ENCODE measurements around the gene UMODL1. TPM values are rescaled to one million over a fixed set of nuclear protein-coding genes. Genes with fewer than 3 reads are reported as not detected.

Gene UMODL1
- total RNA-seq, 3 donors from 2014 or later (not counting 1 experiment from before 2014, with no cell fraction given) = 0.14 to 0.28 TPM; not detected in 1

GRCh38 chr21:42086969-42087368 is 15.9 kb downstream of the UMODL1 start:
- no peak for TF ChIP-seq CTCF (IDR thresholded peaks at IDR 0.05)
- 72% methylated on average over 7 of the region's 7 CpGs for WGBS (ENCODE audit: insufficient coverage)
- H3K36me3 Mint-ChIP-seq = no peaks in the 10 kb centered on the region
- peaks cover 22 to 27% of the 10 kb centered on the region in 2 donors for H3K4me1 Mint-ChIP-seq
- H3K27me3 ChIP-seq (ENCODE audit: control insufficient read depth, insufficient read depth, low read length) = peaks cover 10% of the 10 kb centered on the region
- no peaks in the 10 kb centered on the region for H3K36me3 ChIP-seq (ENCODE audit: control insufficient read depth, insufficient read depth, low read length)
- H3K27ac Mint-ChIP-seq = no peak overlapping the region
- no peak overlapping the region for H3K4me3 ChIP-seq (ENCODE audit: low read length)
- peaks cover 24% of the 10 kb centered on the region for H3K4me1 ChIP-seq (ENCODE audit: control insufficient read depth, insufficient read depth, low read length)
- H3K9me3 Mint-ChIP-seq = no peaks in the 10 kb centered on the region
- no peak overlapping the region for H3K4me3 Mint-ChIP-seq
- H3K27me3 Mint-ChIP-seq (ENCODE audit: low read depth in 2 of 2) = peaks cover 25 to 48% of the 10 kb centered on the region in 2 donors
- H3K27ac ChIP-seq (ENCODE audit: low read length) = no peak overlapping the region
- ATAC-seq (no peak), DNase-seq (no peak)
- no peaks in the 10 kb centered on the region for H3K9me3 ChIP-seq (ENCODE audit: control insufficient read depth, insufficient read depth, low read length)
- intact Hi-C loops (cut with micrococcal nuclease) = no loop called here

- Mint-ChIP-seq H3K9me3 (no peaks in the 10 kb centered on the region), H3K27ac (no peak overlapping the region), H3K4me1 (peaks cover 22 to 27% of the 10 kb centered on the region in 2 donors), H3K36me3 (no peaks in the 10 kb centered on the region), H3K27me3 (ENCODE audit: low read depth in 2 of 2) (peaks cover 23 to 47% of the 10 kb centered on the region in 2 donors), H3K4me3 (no peak overlapping the region)
- Histone ChIP-seq H3K27me3 (ENCODE audit: control insufficient read depth, insufficient read depth, low read length) (peaks cover 10% of the 10 kb centered on the region), H3K36me3 (ENCODE audit: control insufficient read depth, insufficient read depth, low read length) (no peaks in the 10 kb centered on the region), H3K9me3 (ENCODE audit: control insufficient read depth, insufficient read depth, low read length) (no peaks in the 10 kb centered on the region), H3K4me1 (ENCODE audit: control insufficient read depth, insufficient read depth, low read length) (peaks cover 24% of the 10 kb centered on the region), H3K27ac (ENCODE audit: low read length) (no peak overlapping the region), H3K4me3 (ENCODE audit: low read length) (no peak overlapping the region)
- 76% methylated on average over 14 of the region's 14 CpGs for WGBS (ENCODE audit: insufficient coverage)
- no peak for DNase-seq
- no peak for ATAC-seq
- intact Hi-C loops (cut with micrococcal nuclease) = no loop called here
- TF ChIP-seq CTCF (IDR thresholded peaks at IDR 0.05) = no peak
These were observed 17.0 kb downstream of the UMODL1 start for GRCh38 chr21:42088148-42088547.

- H3K36me3 Mint-ChIP-seq = no peaks in the 10 kb centered on the region
- ATAC-seq (no peak), DNase-seq (no peak)
- H3K27ac ChIP-seq (ENCODE audit: low read length) = no peak overlapping the region
- no peaks in the 10 kb centered on the region for H3K9me3 ChIP-seq (ENCODE audit: control insufficient read depth, insufficient read depth, low read length)
- H3K4me1 ChIP-seq (ENCODE audit: control insufficient read depth, insufficient read depth, low read length) = peaks cover 24% of the 10 kb centered on the region
- 78% methylated on average over 5 of the region's 5 CpGs for WGBS (ENCODE audit: insufficient coverage)
- peaks cover 22 to 27% of the 10 kb centered on the region in 2 donors for H3K4me1 Mint-ChIP-seq
- H3K27me3 Mint-ChIP-seq (ENCODE audit: low read depth in 2 of 2) = peaks cover 18 to 44% of the 10 kb centered on the region in 2 donors
- H3K9me3 Mint-ChIP-seq = no peaks in the 10 kb centered on the region
- no peak for TF ChIP-seq CTCF (IDR thresholded peaks at IDR 0.05)
- H3K4me3 Mint-ChIP-seq = peak overlapping the region; percentile 63
- intact Hi-C loops (cut with micrococcal nuclease) = no loop called here
- no peak overlapping the region for H3K4me3 ChIP-seq (ENCODE audit: low read length)
- H3K36me3 ChIP-seq (ENCODE audit: control insufficient read depth, insufficient read depth, low read length) = no peaks in the 10 kb centered on the region
- peaks cover 10% of the 10 kb centered on the region for H3K27me3 ChIP-seq (ENCODE audit: control insufficient read depth, insufficient read depth, low read length)
- H3K27ac Mint-ChIP-seq = no peak overlapping the region
These were observed 17.5 kb downstream of the UMODL1 start for GRCh38 chr21:42088658-42089057.

- peak overlapping the region; percentile 63 for H3K4me3 Mint-ChIP-seq
- no peaks in the 10 kb centered on the region for H3K9me3 Mint-ChIP-seq
- no peak for TF ChIP-seq CTCF (IDR thresholded peaks at IDR 0.05)
- ATAC-seq (peak; percentile 74 to 85 (median 76)), DNase-seq (peak in 1 of 2 donors; percentile 64)
- intact Hi-C loops (cut with micrococcal nuclease) = no loop called here
- no peaks in the 10 kb centered on the region for H3K36me3 Mint-ChIP-seq
- H3K27ac Mint-ChIP-seq = peak overlapping the region in 1 of 2 donors; percentile 35
- H3K27me3 ChIP-seq (ENCODE audit: control insufficient read depth, insufficient read depth, low read length) = peaks cover 10% of the 10 kb centered on the region
- H3K9me3 ChIP-seq (ENCODE audit: control insufficient read depth, insufficient read depth, low read length) = no peaks in the 10 kb centered on the region
- H3K36me3 ChIP-seq (ENCODE audit: control insufficient read depth, insufficient read depth, low read length) = no peaks in the 10 kb centered on the region
- WGBS (ENCODE audit: insufficient coverage) = 55% methylated on average over 12 of the region's 12 CpGs
- H3K4me1 Mint-ChIP-seq = peaks cover 22 to 27% of the 10 kb centered on the region in 2 donors
- no peak overlapping the region for H3K27ac ChIP-seq (ENCODE audit: low read length)
- peaks cover 24% of the 10 kb centered on the region for H3K4me1 ChIP-seq (ENCODE audit: control insufficient read depth, insufficient read depth, low read length)
- no peak overlapping the region for H3K4me3 ChIP-seq (ENCODE audit: low read length)
- H3K27me3 Mint-ChIP-seq (ENCODE audit: low read depth in 2 of 2) = peaks cover 18 to 44% of the 10 kb centered on the region in 2 donors
These were observed 18.0 kb downstream of the UMODL1 start for GRCh38 chr21:42089093-42089631.
